Fibroblast of lung (primary cell): Measurements from ENCODE around the gene GIGYF1.

Source experiments
- EZH2 ChIP-seq: IDR thresholded peaks from 2 replicates; pipeline ENCODE4 v1.5.1; 2012; ENCODE audit warnings: low read length, control low read depth, mild to moderate bottlenecking; ENCODE audit errors: missing control alignments
- TF ChIP-seq, protein P1 (sequence below), 2 donors: IDR thresholded peaks in 1 of 2; conservative IDR thresholded peaks in 1 of 2; 1 replicate in 1 of 2; 2 replicates in 1 of 2; pipeline ENCODE4 v1.5.1; 2011 to 2012; ENCODE audit warnings: low read length in 2 of 2, control low read depth in 1 of 2, inconsistent platforms in 1 of 2, low read depth in 1 of 2, mild to moderate bottlenecking in 1 of 2

GRCh38 chr7:100696123-100696521 is 2.1 kb upstream of the GIGYF1 start:
- no peak for TF ChIP-seq EZH2
- TF ChIP-seq, protein P1, sequence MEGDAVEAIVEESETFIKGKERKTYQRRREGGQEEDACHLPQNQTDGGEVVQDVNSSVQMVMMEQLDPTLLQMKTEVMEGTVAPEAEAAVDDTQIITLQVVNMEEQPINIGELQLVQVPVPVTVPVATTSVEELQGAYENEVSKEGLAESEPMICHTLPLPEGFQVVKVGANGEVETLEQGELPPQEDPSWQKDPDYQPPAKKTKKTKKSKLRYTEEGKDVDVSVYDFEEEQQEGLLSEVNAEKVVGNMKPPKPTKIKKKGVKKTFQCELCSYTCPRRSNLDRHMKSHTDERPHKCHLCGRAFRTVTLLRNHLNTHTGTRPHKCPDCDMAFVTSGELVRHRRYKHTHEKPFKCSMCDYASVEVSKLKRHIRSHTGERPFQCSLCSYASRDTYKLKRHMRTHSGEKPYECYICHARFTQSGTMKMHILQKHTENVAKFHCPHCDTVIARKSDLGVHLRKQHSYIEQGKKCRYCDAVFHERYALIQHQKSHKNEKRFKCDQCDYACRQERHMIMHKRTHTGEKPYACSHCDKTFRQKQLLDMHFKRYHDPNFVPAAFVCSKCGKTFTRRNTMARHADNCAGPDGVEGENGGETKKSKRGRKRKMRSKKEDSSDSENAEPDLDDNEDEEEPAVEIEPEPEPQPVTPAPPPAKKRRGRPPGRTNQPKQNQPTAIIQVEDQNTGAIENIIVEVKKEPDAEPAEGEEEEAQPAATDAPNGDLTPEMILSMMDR (conservative IDR thresholded peaks at IDR 0.05 in 1 of 2, IDR thresholded peaks at IDR 0.05 in 1 of 2; ENCODE audit: low read depth in 1 of 2, low read length in 2 of 2), result no peak
